H1 (cell line): ENCODE results near the gene LRRC26. TPM values are rescaled to one million over a fixed set of nuclear protein-coding genes. Genes with fewer than 3 reads are reported as not detected.
A peak's percentile ranks its signal among the peaks of the same experiment; 100 is the strongest.

ENCODE experiments used
- CTCF ChIA-PET: fragments of 300-600 bp; sonication (Branson Sonifier 250); formaldehyde crosslinking; loops from one replicate; lab custom pipeline; 2021; ENCODE audit not compliant: partially characterized antibody; lab: Charles Lee
- POLR2A ChIA-PET: fragments of 300-600 bp; sonication (Branson Sonifier 250); formaldehyde crosslinking; loops from one replicate; lab custom pipeline; 2021; ENCODE audit warnings: inconsistent platforms; ENCODE audit not compliant: partially characterized antibody; lab: Charles Lee
- DNase-seq, 2 experiments: peaks; one replicate each; pipeline versions ENCODE4 v3.0.0 to v3.0.0-alpha.2; 2010 to 2022; ENCODE audit warnings: low spot score in 2 of 2, low read depth in 1 of 2, mixed read lengths in 1 of 2
- FAIRE-seq: peaks from 2 replicates; lab custom pipeline; 2011; peaks lifted over from hg19 to GRCh38; lab: Jason Lieb, UNC
- H2AFZ ChIP-seq: 2 replicates; pipeline ENCODE4 v1.8.1; 2012; ENCODE audit warnings: low read length, inconsistent platforms
- H2AK5ac ChIP-seq: 2 replicates; pipeline ENCODE4 v1.6.1; 2013; ENCODE audit warnings: low read depth, low read length
- H2BK120ac ChIP-seq: replicated peaks from 2 replicates; pipeline ENCODE3; 2013; ENCODE audit warnings: low read depth, low read length, inconsistent platforms
- H2BK12ac ChIP-seq: 2 replicates; pipeline ENCODE4 v1.6.1; 2013; ENCODE audit warnings: low read depth, low read length
- H2BK15ac ChIP-seq: 2 replicates; pipeline ENCODE4 v1.6.1; 2013; ENCODE audit warnings: low read length
- H2BK20ac ChIP-seq: 2 replicates; pipeline ENCODE4 v1.6.1; 2013; ENCODE audit warnings: low read length
- H2BK5ac ChIP-seq: 2 replicates; pipeline ENCODE4 v1.6.1; 2013; ENCODE audit warnings: low read depth, low read length
- H3K14ac ChIP-seq: 2 replicates; pipeline ENCODE4 v1.6.1; 2013; ENCODE audit warnings: inconsistent platforms; ENCODE audit not compliant: insufficient read length
- H3K18ac ChIP-seq: 2 replicates; pipeline ENCODE4 v1.6.1; 2013; ENCODE audit warnings: low read length; ENCODE audit errors: extremely low read depth
- H3K23ac ChIP-seq: 2 replicates; pipeline ENCODE4 v1.6.1; 2013; ENCODE audit warnings: inconsistent platforms; ENCODE audit not compliant: insufficient read length
- H3K23me2 ChIP-seq: 2 replicates; pipeline ENCODE4 v1.6.1; 2013; ENCODE audit warnings: low read depth, low read length
- H3K27ac ChIP-seq: 2 replicates; pipeline ENCODE4 v1.6.1; 2011; ENCODE audit warnings: low read depth, low read length, inconsistent platforms
- H3K27me3 ChIP-seq, 4 experiments: replicated peaks in 1 of 4; 1 replicate in 1 of 4; 2 replicates in 3 of 4; pipeline versions ENCODE4 v1.6.1 to v1.8.1; 2011 to 2013; ENCODE audit warnings: low read length in 3 of 4, mild to moderate bottlenecking in 3 of 4, inconsistent platforms in 2 of 4, mixed read lengths in 2 of 4, moderate library complexity in 1 of 4; ENCODE audit not compliant: control insufficient read depth in 3 of 4, insufficient read depth in 3 of 4; ENCODE audit errors: extremely low read depth in 1 of 4
- H3K36me3 ChIP-seq, 4 experiments: 2 replicates each; pipeline versions ENCODE4 v1.6.1 to v1.8.1; 2011 to 2013; ENCODE audit warnings: mild to moderate bottlenecking in 4 of 4, low read length in 3 of 4, moderate library complexity in 2 of 4, control low read depth in 1 of 4, inconsistent platforms in 1 of 4; ENCODE audit not compliant: insufficient read depth in 4 of 4, control insufficient read depth in 2 of 4
- H3K4ac ChIP-seq: replicated peaks from 2 replicates; pipeline ENCODE3; 2013; ENCODE audit warnings: low read length, low read depth, mixed read lengths, inconsistent platforms; ENCODE audit not compliant: insufficient read length
- H3K4me1 ChIP-seq, 4 experiments: replicated peaks in 1 of 4; 1 replicate in 1 of 4; 2 replicates in 3 of 4; pipeline versions ENCODE4 v1.6.1 to v1.8.1; 2011 to 2013; ENCODE audit warnings: low read length in 3 of 4, inconsistent platforms in 2 of 4, mixed read lengths in 1 of 4; ENCODE audit not compliant: insufficient read depth in 4 of 4, control insufficient read depth in 3 of 4
- H3K4me2 ChIP-seq, 2 experiments: 2 replicates each; pipeline versions ENCODE4 v1.6.1 to v1.8.1; 2011 to 2013; ENCODE audit warnings: low read depth in 2 of 2, low read length in 2 of 2, control low read depth in 1 of 2, inconsistent platforms in 1 of 2, mild to moderate bottlenecking in 1 of 2; ENCODE audit not compliant: insufficient read depth in 1 of 2
- H3K4me3 ChIP-seq, 4 experiments: fragments of 200-600, 300-600 bp in 1 of 4; sonication (generic), shearing (Covaris generic), sonication (Bioruptor Twin) in 1 of 4; 2 replicates each; pipeline versions ENCODE4 v1.5.1 to v1.8.1; 2011 to 2016; ENCODE audit warnings: low read length in 4 of 4, low read depth in 3 of 4, control low read depth in 2 of 4, inconsistent platforms in 2 of 4, mild to moderate bottlenecking in 2 of 4, mixed read lengths in 1 of 4, moderate library complexity in 1 of 4; ENCODE audit not compliant: insufficient read depth in 2 of 4; ENCODE audit errors: extremely low read depth in 1 of 4
- H3K56ac ChIP-seq: replicated peaks from 2 replicates; pipeline ENCODE3; 2013; ENCODE audit warnings: low read depth, mild to moderate bottlenecking, mixed read lengths, low read length, inconsistent platforms; ENCODE audit not compliant: insufficient read length
- H3K79me1 ChIP-seq: 2 replicates; pipeline ENCODE4 v1.6.1; 2013; ENCODE audit warnings: low read depth, low read length, control low read depth
- H3K79me2 ChIP-seq, 2 experiments: 2 replicates each; pipeline versions ENCODE4 v1.6.1 to v1.8.1; 2012 to 2013; ENCODE audit warnings: low read length in 2 of 2, mild to moderate bottlenecking in 2 of 2, inconsistent platforms in 1 of 2; ENCODE audit not compliant: insufficient read depth in 2 of 2, control insufficient read depth in 1 of 2
- H3K9ac ChIP-seq, 4 experiments: replicated peaks in 1 of 4; 1 replicate in 1 of 4; 2 replicates in 3 of 4; pipeline versions ENCODE4 v1.6.1 to v1.8.1; 2011 to 2013; ENCODE audit warnings: low read depth in 3 of 4, low read length in 3 of 4, control low read depth in 2 of 4, mild to moderate bottlenecking in 2 of 4, moderate library complexity in 2 of 4, inconsistent platforms in 1 of 4; ENCODE audit errors: extremely low read depth in 1 of 4
- H3K9me3 ChIP-seq, 2 experiments: 2 replicates each; pipeline versions ENCODE4 v1.6.1 to v1.8.1; 2012 to 2013; ENCODE audit warnings: mild to moderate bottlenecking in 2 of 2, moderate library complexity in 2 of 2, control low read depth in 1 of 2, inconsistent platforms in 1 of 2, low read depth in 1 of 2, low read length in 1 of 2, mixed read lengths in 1 of 2; ENCODE audit not compliant: insufficient read depth in 2 of 2
- H4K20me1 ChIP-seq, 2 experiments: replicated peaks in 1 of 2; 2 replicates each; pipeline versions ENCODE3 to v1.8.1; 2011 to 2013; ENCODE audit warnings: inconsistent platforms in 2 of 2, low read length in 2 of 2, mild to moderate bottlenecking in 1 of 2; ENCODE audit not compliant: insufficient read depth in 2 of 2, control insufficient read depth in 1 of 2
- H4K5ac ChIP-seq: 2 replicates; pipeline ENCODE4 v1.6.1; 2013; ENCODE audit warnings: low read length, low read depth, mixed read lengths, inconsistent platforms; ENCODE audit not compliant: insufficient read length
- H4K8ac ChIP-seq: 2 replicates; pipeline ENCODE4 v1.8.0; 2013; ENCODE audit warnings: mild to moderate bottlenecking, moderate library complexity, low read length, inconsistent platforms; ENCODE audit not compliant: insufficient read depth; ENCODE audit errors: extremely low read depth
- H4K91ac ChIP-seq: replicated peaks from 2 replicates; pipeline ENCODE3; 2013; ENCODE audit warnings: low read length, mixed read lengths, inconsistent platforms; ENCODE audit not compliant: insufficient read length
- EP300 ChIP-seq, 2 experiments: IDR thresholded peaks; 1 replicate in 1 of 2; 2 replicates in 1 of 2; pipeline ENCODE4 v1.6.1; 2011 to 2012; ENCODE audit warnings: low read depth in 2 of 2, low read length in 2 of 2, mild to moderate bottlenecking in 2 of 2, borderline replicate concordance in 1 of 2, inconsistent platforms in 1 of 2, moderate library complexity in 1 of 2
- EZH2 ChIP-seq: fragments of 200-600 bp; sonication (generic); IDR thresholded peaks from 2 replicates; pipeline ENCODE4 v1.7.1; 2012; ENCODE audit warnings: low read depth, mild to moderate bottlenecking, moderate library complexity, low read length, inconsistent platforms; ENCODE audit not compliant: severe bottlenecking
- GABPA ChIP-seq: IDR thresholded peaks from 2 replicates; pipeline ENCODE4 v1.6.1; 2011; ENCODE audit warnings: mild to moderate bottlenecking, low read length, moderate library complexity, borderline replicate concordance; ENCODE audit not compliant: insufficient read depth
- MAX ChIP-seq: IDR thresholded peaks from 2 replicates; pipeline ENCODE4 v1.6.1; 2012; ENCODE audit warnings: inconsistent platforms
- POU5F1 ChIP-seq: IDR thresholded peaks from 2 replicates; pipeline ENCODE4 v1.6.1; 2011; ENCODE audit warnings: low read depth, mild to moderate bottlenecking, low read length, moderate library complexity
- RAD21 ChIP-seq, 2 experiments: IDR thresholded peaks in 1 of 2; conservative IDR thresholded peaks in 1 of 2; 2 replicates each; pipeline ENCODE4 v1.6.1; 2011; ENCODE audit warnings: low read depth in 2 of 2, low read length in 2 of 2, improper control_type of control experiment in 1 of 2, inconsistent platforms in 1 of 2, mild to moderate bottlenecking in 1 of 2, moderate library complexity in 1 of 2
- SP4 ChIP-seq: IDR thresholded peaks from 2 replicates; pipeline ENCODE4 v1.6.1; 2012; ENCODE audit warnings: low read length, inconsistent platforms
- SUZ12 ChIP-seq: fragments of 200-600 bp; sonication (generic); IDR thresholded peaks from 2 replicates; pipeline ENCODE4 v1.6.1; 2012; ENCODE audit warnings: mild to moderate bottlenecking, inconsistent platforms, low read length, moderate library complexity, mixed read lengths
- TAF1 ChIP-seq: IDR thresholded peaks from 2 replicates; pipeline ENCODE4 v1.6.1; 2011; ENCODE audit warnings: mild to moderate bottlenecking, low read depth, low read length
- WGBS, 2 experiments: shearing (Covaris generic) in 1 of 2; methylation state at CpG; one replicate each; pipeline versions ENCODE4 v1.1.6 to v1.1.7; 2013 to 2015; ENCODE audit warnings: low lambda C conversion rate in 2 of 2, mixed read lengths in 2 of 2, inconsistent platforms in 1 of 2, low coverage in 1 of 2, missing lambda C conversion rate in 1 of 2; ENCODE audit not compliant: insufficient replicate concordance in 2 of 2, insufficient coverage in 1 of 2, insufficient read length in 1 of 2; ENCODE audit errors: extremely low coverage in 1 of 2, missing lambda C conversion rate in 1 of 2; 5-methylcytosine and 5-hydroxymethylcytosine counted together
- polyA plus RNA-seq, 7 experiments: library from polyadenylated mRNA; depleted of rRNA in 3 of 7; stranded (reverse) in 5 of 7; unstranded in 2 of 7; fragments of >200 nt in 5 of 7; fragments of 200-250 nt in 2 of 7; gene quantifications; 1 replicate in 5 of 7; 2 replicates in 1 of 7; 4 replicates in 1 of 7; pipeline versions ENCODE4 v1.2.1 to v1.2.3, GENCODE V29; 2011 to 2013; ENCODE audit warnings: missing spikeins in 2 of 7, mixed read lengths in 2 of 7
- total RNA-seq: library from RNA; stranded (reverse); fragmentation: NEBNext Ultra II Directional; extraction: Animal tissue kit (Norgen Biotek cat#: 25700); gene quantifications from 2 replicates; pipeline ENCODE4 v1.2.1, GENCODE V29; 2021

LRRC26 gene
- total and polyA plus RNA-seq, 2 of the 8 experiments (the other 6 are each of a cell fraction or from before 2014, with no cell fraction given): 0.34 to 0.85 TPM

- peak in 1 of 2 experiments; percentile 89 for DNase-seq
- peak overlapping the region; percentile 73; the same call in 1 of the 2 replicates for H2AFZ ChIP-seq
- TF ChIP-seq EZH2 (peak; percentile 65), MAX (peak; percentile 87), SUZ12 (peak; percentile 77), POU5F1 (no peak), TAF1 (peak; percentile 63; the same call in 1 of the 2 replicates), GABPA (peak; percentile 59), RAD21 (IDR thresholded peaks at IDR 0.05 in 1 of 2, conservative IDR thresholded peaks at IDR 0.05 in 1 of 2; ENCODE audit: low read depth in 2 of 2, low read length in 2 of 2) (no peak; a peak in 1 of 4 replicates), EP300 (IDR thresholded peaks at IDR 0.05; ENCODE audit: borderline replicate concordance in 1 of 2, low read depth in 2 of 2, low read length in 2 of 2) (no peak), SP4 (no peak)
These were observed 671 bp downstream of the LRRC26 start for GRCh38 chr9:137168904-137169856.

More at GRCh38 chr9:137168904-137169856, 671 bp downstream of the LRRC26 start:
- Histone ChIP-seq H3K27me3 (peaks cover 38 to 84% (median 68%) of the 10 kb centered on the region in 4 experiments), H2BK5ac (no peak overlapping the region), H2BK15ac (0 out of 2 replicates have a peak overlapping the region, but pooled peaks have one; percentile 81), H3K4me2 (peak overlapping the region; percentile 68 to 96), H3K9ac (peak overlapping the region in 1 of 4 experiments; percentile 50; a peak in 1 of 7 replicates), H2BK120ac (no peak overlapping the region), H4K91ac (peak overlapping the region; percentile 74), H3K4me1 (peaks cover 0 to 16% (median 11%) of the 10 kb centered on the region in 4 experiments; a peak in 6 of 7 replicates), H4K20me1 (peaks cover 0 to 9% of the 10 kb centered on the region in 2 experiments), H3K56ac (no peak overlapping the region), H3K36me3 (no peaks in the 10 kb centered on the region; a peak in 1 of 8 replicates), H3K4me3 (peak overlapping the region; percentile 35 to 65 (median 49)), H3K4ac (no peak overlapping the region), H3K18ac (peak overlapping the region; percentile 78), H3K23me2 (peaks cover 15% of the 10 kb centered on the region; the same call in 1 of the 2 replicates), H4K8ac (peak overlapping the region; percentile 51; the same call in 1 of the 2 replicates), H2BK20ac (no peak overlapping the region), H3K79me2 (no peaks in the 10 kb centered on the region), H2BK12ac (peak overlapping the region; percentile 39; the same call in 1 of the 2 replicates), H2AK5ac (no peak overlapping the region), H3K23ac (no peak overlapping the region), H3K14ac (no peak overlapping the region), H3K9me3 (no peaks in the 10 kb centered on the region), H3K27ac (no peak overlapping the region), H4K5ac (no peak overlapping the region), H3K79me1 (no peaks in the 10 kb centered on the region)
- FAIRE-seq: no peak
- CTCF ChIA-PET: interaction anchor here (0.8 to 4.3 kb wide), 11 partner anchors 14 to 140 kb away, joined by 3 to 29 read pairs (median 3); partner anchors contain the start of genes ANAPC2, RNF224 and SSNA1
- WGBS, 2 experiments: 2% methylated on average over 92 of the region's 124 CpGs; no CpG with 5 or more reads in 1 of the 2 experiments
- POLR2A ChIA-PET: interaction anchor here (0.7 to 3.0 kb wide), 8 partner anchors 12 to 71 kb away, joined by 3 to 14 read pairs (median 5); partner anchors contain the start of gene TUBB4B
